K562 (cell line): ENCODE data around the gene HEPACAM. TPM values are rescaled to one million over a fixed set of nuclear protein-coding genes. Genes with fewer than 3 reads are reported as not detected.

ENCODE experiments used
- BACH1 ChIP-seq: fragments of 200-800 bp; sonication (Bioruptor generic); IDR thresholded peaks from 2 replicates; pipeline ENCODE4 v1.6.1; 2016; ENCODE audit warnings: missing genetic modification characterization, missing compliant biosample characterization
- CBFA2T3 ChIP-seq: fragments of 450-650 bp; IDR thresholded peaks from 2 replicates; pipeline ENCODE4 v1.6.1; 2017
- CCAR2 ChIP-seq: fragments of 200-400 bp; formaldehyde crosslinking; IDR thresholded peaks from 2 replicates; pipeline ENCODE4 v1.6.1; 2017; ENCODE audit warnings: mild to moderate bottlenecking, low read depth, low read length
- MTA3 ChIP-seq: fragments of 450-650 bp; formaldehyde crosslinking; IDR thresholded peaks from 2 replicates; pipeline ENCODE4 v1.6.1; 2017; ENCODE audit warnings: mild to moderate bottlenecking, borderline replicate concordance
- polyA plus RNA-seq, 8 experiments: library from polyadenylated mRNA; depleted of rRNA in 4 of 8; stranded (reverse) in 5 of 8; unstranded in 3 of 8; fragments of >200 nt; fragmentation: Nextera tagmentation in 2 of 8; fragmentation: Illumina TruSeq in 1 of 8; extraction: Ambion mirVana in 2 of 8; extraction: Trizol in 1 of 8; gene quantifications; 2 replicates each; pipeline versions ENCODE4 v1.2.1 to v1.2.3, GENCODE V29; 2011 to 2014; ENCODE audit warnings: inconsistent platforms in 1 of 8, missing spikeins in 1 of 8
- total RNA-seq, 7 experiments: library from RNA; depleted of rRNA in 6 of 7; stranded (reverse); fragments of >200 nt in 6 of 7; fragmentation: Illumina TruSeq in 2 of 7; extraction: Trizol in 2 of 7; gene quantifications; 2 replicates each; pipeline versions ENCODE4 v1.2.1 to v1.2.3, GENCODE V29; 2011 to 2021; ENCODE audit warnings: low replicate concordance in 1 of 7
- TF ChIP-seq, protein P1 (sequence below), 2 experiments: fragments of 450-650 bp; formaldehyde crosslinking in 1 of 2; IDR thresholded peaks; 2 replicates each; pipeline versions ENCODE4 v1.4.0 to v1.6.1; 2014 to 2020; ENCODE audit warnings: mild to moderate bottlenecking in 2 of 2, borderline replicate concordance in 1 of 2, low read depth in 1 of 2
- TF ChIP-seq, protein P2 (sequence below), 3 experiments: fragments of 200-800 bp in 1 of 3; fragments of 250-450 bp in 1 of 3; fragments of 450-650 bp in 1 of 3; sonication (Bioruptor Pico) in 1 of 3; sonication (Bioruptor generic) in 1 of 3; formaldehyde crosslinking in 1 of 3; IDR thresholded peaks; 2 replicates each; pipeline versions ENCODE4 v1.6.1 to v1.8.0; 2016 to 2022; ENCODE audit warnings: mild to moderate bottlenecking in 2 of 3, missing genetic modification characterization in 2 of 3, missing compliant biosample characterization in 1 of 3, moderate library complexity in 1 of 3
- TF ChIP-seq, protein P3 (sequence below): sonication (generic); formaldehyde crosslinking; IDR thresholded peaks from 2 replicates; pipeline ENCODE4 v1.8.1; 2023; ENCODE audit warnings: mild to moderate bottlenecking, missing genetic modification reagents

Gene HEPACAM
- total and polyA plus RNA-seq, 9 of the 15 experiments (the other 6 are each of a cell fraction or from before 2014, with no cell fraction given) = not detected

- TF ChIP-seq, protein P1, sequence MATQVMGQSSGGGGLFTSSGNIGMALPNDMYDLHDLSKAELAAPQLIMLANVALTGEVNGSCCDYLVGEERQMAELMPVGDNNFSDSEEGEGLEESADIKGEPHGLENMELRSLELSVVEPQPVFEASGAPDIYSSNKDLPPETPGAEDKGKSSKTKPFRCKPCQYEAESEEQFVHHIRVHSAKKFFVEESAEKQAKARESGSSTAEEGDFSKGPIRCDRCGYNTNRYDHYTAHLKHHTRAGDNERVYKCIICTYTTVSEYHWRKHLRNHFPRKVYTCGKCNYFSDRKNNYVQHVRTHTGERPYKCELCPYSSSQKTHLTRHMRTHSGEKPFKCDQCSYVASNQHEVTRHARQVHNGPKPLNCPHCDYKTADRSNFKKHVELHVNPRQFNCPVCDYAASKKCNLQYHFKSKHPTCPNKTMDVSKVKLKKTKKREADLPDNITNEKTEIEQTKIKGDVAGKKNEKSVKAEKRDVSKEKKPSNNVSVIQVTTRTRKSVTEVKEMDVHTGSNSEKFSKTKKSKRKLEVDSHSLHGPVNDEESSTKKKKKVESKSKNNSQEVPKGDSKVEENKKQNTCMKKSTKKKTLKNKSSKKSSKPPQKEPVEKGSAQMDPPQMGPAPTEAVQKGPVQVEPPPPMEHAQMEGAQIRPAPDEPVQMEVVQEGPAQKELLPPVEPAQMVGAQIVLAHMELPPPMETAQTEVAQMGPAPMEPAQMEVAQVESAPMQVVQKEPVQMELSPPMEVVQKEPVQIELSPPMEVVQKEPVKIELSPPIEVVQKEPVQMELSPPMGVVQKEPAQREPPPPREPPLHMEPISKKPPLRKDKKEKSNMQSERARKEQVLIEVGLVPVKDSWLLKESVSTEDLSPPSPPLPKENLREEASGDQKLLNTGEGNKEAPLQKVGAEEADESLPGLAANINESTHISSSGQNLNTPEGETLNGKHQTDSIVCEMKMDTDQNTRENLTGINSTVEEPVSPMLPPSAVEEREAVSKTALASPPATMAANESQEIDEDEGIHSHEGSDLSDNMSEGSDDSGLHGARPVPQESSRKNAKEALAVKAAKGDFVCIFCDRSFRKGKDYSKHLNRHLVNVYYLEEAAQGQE (IDR thresholded peaks at IDR 0.05; ENCODE audit: borderline replicate concordance) = no peak
- TF ChIP-seq, protein P1 (CRISPR knock-in tag; IDR thresholded peaks at IDR 0.05; ENCODE audit: low read depth) = no peak
- TF ChIP-seq, protein P2, sequence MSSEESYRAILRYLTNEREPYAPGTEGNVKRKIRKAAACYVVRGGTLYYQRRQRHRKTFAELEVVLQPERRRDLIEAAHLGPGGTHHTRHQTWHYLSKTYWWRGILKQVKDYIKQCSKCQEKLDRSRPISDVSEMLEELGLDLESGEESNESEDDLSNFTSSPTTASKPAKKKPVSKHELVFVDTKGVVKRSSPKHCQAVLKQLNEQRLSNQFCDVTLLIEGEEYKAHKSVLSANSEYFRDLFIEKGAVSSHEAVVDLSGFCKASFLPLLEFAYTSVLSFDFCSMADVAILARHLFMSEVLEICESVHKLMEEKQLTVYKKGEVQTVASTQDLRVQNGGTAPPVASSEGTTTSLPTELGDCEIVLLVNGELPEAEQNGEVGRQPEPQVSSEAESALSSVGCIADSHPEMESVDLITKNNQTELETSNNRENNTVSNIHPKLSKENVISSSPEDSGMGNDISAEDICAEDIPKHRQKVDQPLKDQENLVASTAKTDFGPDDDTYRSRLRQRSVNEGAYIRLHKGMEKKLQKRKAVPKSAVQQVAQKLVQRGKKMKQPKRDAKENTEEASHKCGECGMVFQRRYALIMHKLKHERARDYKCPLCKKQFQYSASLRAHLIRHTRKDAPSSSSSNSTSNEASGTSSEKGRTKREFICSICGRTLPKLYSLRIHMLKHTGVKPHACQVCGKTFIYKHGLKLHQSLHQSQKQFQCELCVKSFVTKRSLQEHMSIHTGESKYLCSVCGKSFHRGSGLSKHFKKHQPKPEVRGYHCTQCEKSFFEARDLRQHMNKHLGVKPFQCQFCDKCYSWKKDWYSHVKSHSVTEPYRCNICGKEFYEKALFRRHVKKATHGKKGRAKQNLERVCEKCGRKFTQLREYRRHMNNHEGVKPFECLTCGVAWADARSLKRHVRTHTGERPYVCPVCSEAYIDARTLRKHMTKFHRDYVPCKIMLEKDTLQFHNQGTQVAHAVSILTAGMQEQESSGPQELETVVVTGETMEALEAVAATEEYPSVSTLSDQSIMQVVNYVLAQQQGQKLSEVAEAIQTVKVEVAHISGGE (CRISPR knock-in tag; IDR thresholded peaks at IDR 0.05) = no peak
- TF ChIP-seq BACH1 (tag) = no peak
- TF ChIP-seq CBFA2T3 = no peak
- TF ChIP-seq MTA3 = no peak
- TF ChIP-seq, protein P3, sequence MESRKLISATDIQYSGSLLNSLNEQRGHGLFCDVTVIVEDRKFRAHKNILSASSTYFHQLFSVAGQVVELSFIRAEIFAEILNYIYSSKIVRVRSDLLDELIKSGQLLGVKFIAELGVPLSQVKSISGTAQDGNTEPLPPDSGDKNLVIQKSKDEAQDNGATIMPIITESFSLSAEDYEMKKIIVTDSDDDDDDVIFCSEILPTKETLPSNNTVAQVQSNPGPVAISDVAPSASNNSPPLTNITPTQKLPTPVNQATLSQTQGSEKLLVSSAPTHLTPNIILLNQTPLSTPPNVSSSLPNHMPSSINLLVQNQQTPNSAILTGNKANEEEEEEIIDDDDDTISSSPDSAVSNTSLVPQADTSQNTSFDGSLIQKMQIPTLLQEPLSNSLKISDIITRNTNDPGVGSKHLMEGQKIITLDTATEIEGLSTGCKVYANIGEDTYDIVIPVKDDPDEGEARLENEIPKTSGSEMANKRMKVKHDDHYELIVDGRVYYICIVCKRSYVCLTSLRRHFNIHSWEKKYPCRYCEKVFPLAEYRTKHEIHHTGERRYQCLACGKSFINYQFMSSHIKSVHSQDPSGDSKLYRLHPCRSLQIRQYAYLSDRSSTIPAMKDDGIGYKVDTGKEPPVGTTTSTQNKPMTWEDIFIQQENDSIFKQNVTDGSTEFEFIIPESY = no peak
- no peak for TF ChIP-seq CCAR2
Observed at GRCh38 chr11:124945826-124946225, 10.0 kb upstream of the HEPACAM start (continued).
